ENCODE data around the gene C6orf47.

- no peak for TF ChIP-seq USF2 (IDR thresholded peaks at IDR 0.05; ENCODE audit: low read length)
- no peak for TF ChIP-seq CTCF (IDR thresholded peaks at IDR 0.05; ENCODE audit: control extremely low read depth in 1 of 3, insufficient read depth in 1 of 3, low read depth in 1 of 3, low read length in 3 of 3)
Measured at GRCh38 chr6:31651602-31652191, 8.9 kb downstream of the C6orf47 start.
